ACC112 (cell line): ENCODE measurements around the gene SUCLG2.

Experiments used
- H2AFZ ChIP-seq: fragments of 200-600 bp; sonication (generic); one replicate; pipeline ENCODE4 v1.6.0; 2017; ENCODE audit warnings: antibody characterized with exemption, low read length; ENCODE audit not compliant: unreplicated experiment
- H3K27ac ChIP-seq: fragments of 200-600 bp; sonication (generic); 2 replicates; pipeline ENCODE4 v1.5.1; 2014; ENCODE audit warnings: low read depth, mild to moderate bottlenecking, antibody characterized with exemption, low read length, moderate library complexity
- H3K27me3 ChIP-seq: fragments of 200-600 bp; sonication (generic); 2 replicates; pipeline ENCODE4 v1.6.1; 2014; ENCODE audit warnings: mild to moderate bottlenecking, antibody characterized with exemption, low read length, moderate library complexity, mixed read lengths; ENCODE audit not compliant: insufficient read depth
- H3K36me3 ChIP-seq: fragments of 200-600 bp; sonication (generic); 2 replicates; pipeline ENCODE4 v1.6.1; 2016; ENCODE audit warnings: mild to moderate bottlenecking, antibody characterized with exemption, low read length, moderate library complexity, mixed read lengths; ENCODE audit not compliant: insufficient read depth
- H3K4me1 ChIP-seq: fragments of 200-600 bp; sonication (generic); one replicate; pipeline ENCODE4 v1.6.1; 2016; ENCODE audit warnings: low read length, mixed read lengths; ENCODE audit not compliant: insufficient read depth, unreplicated experiment, control insufficient read depth
- H3K4me3 ChIP-seq: fragments of 200-600 bp; sonication (generic); 2 replicates; pipeline ENCODE4 v1.5.1; 2014; ENCODE audit warnings: mild to moderate bottlenecking, low read depth, low read length
- H3K79me2 ChIP-seq: fragments of 200-600 bp; sonication (generic); one replicate; pipeline ENCODE4 v1.6.0; 2016; ENCODE audit warnings: low read length; ENCODE audit not compliant: control insufficient read depth, unreplicated experiment, insufficient read depth

SUCLG2 gene

DNA sequence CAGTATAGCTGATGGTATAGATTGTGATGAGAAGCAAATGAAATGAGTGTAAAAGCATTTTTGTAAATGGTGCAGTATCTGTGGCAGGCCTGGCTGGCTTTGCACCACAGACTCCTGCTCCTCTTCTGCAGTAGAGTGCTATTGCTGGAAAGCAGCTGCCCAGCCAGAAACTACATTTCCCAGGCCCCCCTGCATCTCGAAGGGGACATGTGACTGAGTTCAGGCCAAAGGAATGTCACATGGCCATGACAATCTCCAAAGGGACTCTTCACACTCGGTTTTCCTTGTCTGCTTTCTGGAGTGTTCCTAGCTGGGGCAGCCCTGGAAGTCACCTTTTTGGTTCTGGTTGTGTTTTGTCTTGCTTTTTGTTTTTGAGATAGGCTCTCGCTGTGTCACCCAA lies 277.1 kb downstream of the SUCLG2 start:
- no peak overlapping the region for H3K4me3 ChIP-seq

DNA sequence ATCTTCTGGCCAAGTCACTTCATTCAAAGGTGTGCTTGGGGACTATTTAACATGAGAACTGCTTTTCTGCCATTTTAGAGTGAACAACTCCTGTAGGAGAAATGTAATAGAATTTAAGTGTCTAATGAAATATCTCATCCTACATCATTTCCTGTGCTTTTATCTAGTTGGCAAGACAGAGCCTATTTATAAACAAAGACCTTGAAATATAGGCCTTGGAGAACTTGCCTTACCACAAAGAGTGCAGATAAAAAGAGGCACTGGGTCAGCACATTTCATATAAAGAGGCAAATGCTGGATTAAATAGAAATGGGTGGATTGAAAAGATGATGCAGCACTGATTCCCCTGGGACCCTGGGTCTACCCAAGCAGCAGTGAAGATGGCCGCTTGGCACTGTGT lies 278.0 kb downstream of the SUCLG2 start:
- no peaks in the 10 kb centered on the region for H3K36me3 ChIP-seq

More for the DNA sequence above, 277.1 kb downstream of the SUCLG2 start:
- Histone ChIP-seq H3K36me3 (no peaks in the 10 kb centered on the region), H3K27me3 (no peaks in the 10 kb centered on the region), H3K4me1 (no peaks in the 10 kb centered on the region), H3K79me2 (no peaks in the 10 kb centered on the region), H2AFZ (no peak overlapping the region), H3K27ac (no peak overlapping the region)

DNA sequence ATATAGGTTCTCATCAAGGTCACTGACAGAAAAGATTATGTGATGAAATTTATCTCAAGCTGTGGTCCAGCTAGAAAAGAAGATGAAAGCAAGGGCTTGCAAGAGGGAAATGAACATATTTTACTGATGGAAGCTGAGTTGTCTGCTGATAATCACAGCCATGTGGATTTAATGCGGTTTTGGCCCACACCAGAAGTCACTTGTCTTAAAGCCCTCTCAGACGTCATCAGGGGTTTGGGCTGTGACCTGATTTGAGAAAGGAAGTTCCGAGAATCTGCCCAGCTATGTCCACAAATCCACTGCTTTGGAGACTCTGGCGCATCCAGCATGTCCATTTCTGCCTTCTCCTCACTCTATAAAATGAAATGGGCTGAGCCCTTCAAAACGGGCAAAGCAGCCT lies 278.4 kb downstream of the SUCLG2 start:
- Histone ChIP-seq H3K4me3 (no peak overlapping the region), H3K4me1 (no peaks in the 10 kb centered on the region), H3K27me3 (no peaks in the 10 kb centered on the region), H3K36me3 (0 out of 2 replicates have a peak, but pooled peaks cover under 1% of the 10 kb centered on the region), H2AFZ (no peak overlapping the region), H3K27ac (no peak overlapping the region), H3K79me2 (no peaks in the 10 kb centered on the region)

More for the DNA sequence above, 278.0 kb downstream of the SUCLG2 start:
- Histone ChIP-seq H3K4me3 (no peak overlapping the region), H3K27ac (no peak overlapping the region), H3K79me2 (no peaks in the 10 kb centered on the region), H3K4me1 (no peaks in the 10 kb centered on the region), H3K27me3 (no peaks in the 10 kb centered on the region), H2AFZ (no peak overlapping the region)

DNA sequence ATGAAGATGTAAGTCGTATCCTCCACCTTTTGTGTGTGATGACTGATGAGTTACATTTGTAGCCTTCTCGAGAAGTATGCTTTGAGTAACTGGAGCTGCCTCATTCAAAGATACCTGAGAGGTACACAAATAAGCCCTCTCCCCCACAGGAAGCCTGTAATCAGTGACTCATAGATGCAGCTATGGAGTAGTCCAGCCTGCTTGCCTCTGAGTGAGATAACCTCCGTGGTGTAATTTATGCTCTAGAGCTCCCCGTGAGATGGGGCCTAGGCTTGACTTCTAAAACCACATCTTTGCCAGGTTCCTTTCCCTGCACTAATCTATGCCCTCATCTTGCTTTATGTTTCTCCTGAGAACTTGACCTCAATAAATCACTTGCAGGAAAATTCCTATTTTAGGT lies 291.7 kb downstream of the SUCLG2 start:
- no peaks in the 10 kb centered on the region for H3K4me1 ChIP-seq
- H3K36me3 ChIP-seq: no peaks in the 10 kb centered on the region
- no peaks in the 10 kb centered on the region for H3K27me3 ChIP-seq
- no peak overlapping the region for H3K27ac ChIP-seq
- no peak overlapping the region for H3K4me3 ChIP-seq
- no peaks in the 10 kb centered on the region for H3K79me2 ChIP-seq
- H2AFZ ChIP-seq: no peak overlapping the region

DNA sequence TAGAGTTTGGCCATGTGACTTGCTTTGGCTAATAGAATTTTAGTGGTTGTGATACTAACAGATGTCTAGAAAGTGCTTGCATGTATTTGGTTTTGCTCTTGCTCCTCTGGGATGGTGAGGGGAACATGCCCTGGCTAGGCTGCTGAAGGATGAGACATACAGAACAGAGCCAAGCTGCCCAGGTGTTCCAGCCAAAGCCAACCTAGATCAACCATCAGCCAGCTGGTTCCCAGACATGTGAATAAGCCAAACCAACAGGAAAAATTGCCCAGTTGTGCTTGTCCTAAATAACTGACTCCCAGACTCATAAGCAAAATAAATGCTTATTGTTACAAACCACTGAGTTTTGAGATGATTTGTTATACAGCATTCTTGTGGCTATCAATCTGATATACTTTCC lies 292.6 kb downstream of the SUCLG2 start:
- Histone ChIP-seq H3K27me3 (no peaks in the 10 kb centered on the region), H3K27ac (no peak overlapping the region), H3K36me3 (no peaks in the 10 kb centered on the region), H2AFZ (no peak overlapping the region), H3K79me2 (no peaks in the 10 kb centered on the region), H3K4me1 (no peaks in the 10 kb centered on the region), H3K4me3 (no peak overlapping the region)

DNA sequence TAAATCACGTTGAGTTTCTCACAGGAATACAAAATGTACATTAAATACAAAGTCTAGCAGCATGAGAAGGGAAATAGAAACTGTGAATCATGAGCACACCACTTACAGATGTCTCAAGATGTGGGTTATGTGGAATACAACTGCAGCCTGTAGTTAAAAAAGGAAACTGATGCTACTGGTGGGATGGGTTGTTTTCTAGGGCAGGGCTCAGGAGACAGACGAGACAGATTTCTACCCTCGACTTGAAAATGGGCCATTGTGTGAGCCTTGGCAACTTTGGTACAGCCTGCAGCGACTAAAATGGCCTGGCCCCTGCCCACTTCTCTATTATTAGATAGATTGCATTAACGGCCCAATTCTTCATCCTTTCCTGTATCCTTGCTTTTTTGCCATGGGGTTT lies 293.1 kb downstream of the SUCLG2 start:
- no peak overlapping the region for H3K4me3 ChIP-seq
- no peaks in the 10 kb centered on the region for H3K79me2 ChIP-seq
- H3K36me3 ChIP-seq: no peaks in the 10 kb centered on the region
- no peak overlapping the region for H2AFZ ChIP-seq
- H3K27ac ChIP-seq: no peak overlapping the region
- H3K27me3 ChIP-seq: no peaks in the 10 kb centered on the region
- H3K4me1 ChIP-seq: no peaks in the 10 kb centered on the region

- H3K36me3 ChIP-seq: no peaks in the 10 kb centered on the region
- H2AFZ ChIP-seq: no peak overlapping the region
- no peaks in the 10 kb centered on the region for H3K79me2 ChIP-seq
- H3K4me1 ChIP-seq: no peaks in the 10 kb centered on the region
- H3K27me3 ChIP-seq: no peaks in the 10 kb centered on the region
- no peak overlapping the region for H3K4me3 ChIP-seq
- no peak overlapping the region for H3K27ac ChIP-seq
Observed at GRCh38 chr3:67357610-67358458, 296.6 kb downstream of the SUCLG2 start.

DNA sequence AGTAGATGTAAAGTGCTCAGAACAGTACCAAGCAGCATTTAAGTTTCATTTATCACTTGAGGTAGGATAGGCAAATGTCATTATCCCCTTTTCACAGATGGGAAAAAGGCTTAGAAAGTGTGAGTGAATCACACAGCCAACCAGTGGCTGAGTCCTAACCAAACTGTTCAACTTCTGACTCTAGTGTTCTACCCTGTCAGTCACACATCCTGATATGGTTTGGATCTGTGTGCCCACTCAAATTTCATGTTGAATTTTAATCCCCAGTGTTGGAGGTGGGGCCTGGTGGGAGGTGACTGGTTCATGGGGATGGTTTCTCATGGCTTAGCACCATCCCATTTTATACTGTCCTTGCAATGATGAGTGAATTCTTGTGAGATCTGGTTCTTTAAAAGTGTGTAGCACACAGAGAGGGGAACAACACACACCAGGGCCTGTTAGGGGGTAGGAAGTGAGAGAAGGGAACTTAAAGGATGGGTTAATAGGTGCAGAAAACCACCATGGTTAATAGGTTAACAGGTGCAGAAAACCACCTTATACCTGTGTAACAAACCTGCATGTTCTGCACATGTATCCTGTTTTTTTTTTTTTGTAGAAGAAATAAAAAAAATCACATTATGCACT lies 304.7 kb downstream of the SUCLG2 start:
- no peaks in the 10 kb centered on the region for H3K27me3 ChIP-seq
- H2AFZ ChIP-seq: no peak overlapping the region
- H3K4me1 ChIP-seq: no peaks in the 10 kb centered on the region
- H3K4me3 ChIP-seq: no peak overlapping the region
- H3K36me3 ChIP-seq: no peaks in the 10 kb centered on the region
- H3K27ac ChIP-seq: no peak overlapping the region
- H3K79me2 ChIP-seq: no peaks in the 10 kb centered on the region

DNA sequence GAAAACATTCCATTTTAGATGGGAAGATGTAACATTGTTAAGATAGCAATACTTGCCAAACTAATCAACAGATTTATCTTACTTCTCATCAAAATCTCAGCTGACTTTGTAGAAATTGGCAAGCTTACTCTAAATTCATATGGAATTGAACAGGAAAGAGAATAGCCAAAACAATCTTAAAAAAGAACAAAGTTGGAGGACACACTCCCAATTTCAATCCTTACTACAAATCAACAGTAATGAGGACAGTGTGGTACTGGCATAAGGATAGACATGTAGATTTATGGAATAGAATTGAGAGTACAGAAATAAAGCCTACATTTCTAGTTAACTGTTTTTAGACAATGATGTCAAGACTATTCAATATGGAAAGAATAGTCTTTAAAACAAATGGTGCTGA lies 308.3 kb downstream of the SUCLG2 start:
- Histone ChIP-seq H3K36me3 (no peaks in the 10 kb centered on the region), H3K27me3 (no peaks in the 10 kb centered on the region)

GRCh38 chr3:67335813-67336212 lies 318.6 kb downstream of the SUCLG2 start:
- Histone ChIP-seq H3K4me1 (no peaks in the 10 kb centered on the region), H3K79me2 (no peaks in the 10 kb centered on the region), H3K27ac (no peak overlapping the region), H2AFZ (no peak overlapping the region), H3K4me3 (no peak overlapping the region), H3K27me3 (no peaks in the 10 kb centered on the region), H3K36me3 (no peaks in the 10 kb centered on the region)

More for the DNA sequence above, 308.3 kb downstream of the SUCLG2 start:
- Histone ChIP-seq H2AFZ (no peak overlapping the region), H3K79me2 (no peaks in the 10 kb centered on the region), H3K27ac (no peak overlapping the region), H3K4me1 (no peaks in the 10 kb centered on the region), H3K4me3 (no peak overlapping the region)

DNA sequence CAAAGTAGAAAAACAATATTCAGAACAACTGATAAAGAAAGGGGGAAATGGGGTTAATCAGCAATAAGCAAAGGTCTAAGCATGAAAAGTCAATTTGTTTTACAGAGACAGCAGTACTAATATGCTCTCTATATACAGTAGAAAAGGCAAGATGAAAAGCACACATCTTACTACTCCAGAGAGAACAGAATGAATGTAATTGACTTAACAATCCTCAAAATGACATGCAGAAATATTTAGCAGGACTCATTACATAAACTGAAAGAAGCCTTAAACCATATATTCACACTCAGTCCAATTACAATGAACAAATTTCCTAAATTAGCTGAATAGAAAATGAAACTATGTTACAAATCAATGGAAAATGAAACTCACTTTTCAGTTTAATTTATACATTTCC lies 319.8 kb downstream of the SUCLG2 start:
- no peaks in the 10 kb centered on the region for H3K4me1 ChIP-seq
- no peaks in the 10 kb centered on the region for H3K79me2 ChIP-seq
- no peaks in the 10 kb centered on the region for H3K27me3 ChIP-seq
- no peak overlapping the region for H3K4me3 ChIP-seq
- no peak overlapping the region for H2AFZ ChIP-seq
- no peak overlapping the region for H3K27ac ChIP-seq
- H3K36me3 ChIP-seq: no peaks in the 10 kb centered on the region
